ENCODE data around the gene NDUFS2. TPM values are rescaled to one million over a fixed set of nuclear protein-coding genes. Genes with fewer than 3 reads are reported as not detected.

NDUFS2 gene
- total RNA-seq, 1 donor from 2014 or later = 55.2 TPM

- DNase-seq (ENCODE audit: low spot score) = no peak
- peaks cover 36% of the 10 kb centered on the region for H3K4me1 Mint-ChIP-seq (ENCODE audit: low read depth)
- no peak overlapping the region for H3K27ac Mint-ChIP-seq (ENCODE audit: unreplicated experiment)
- H3K9me3 Mint-ChIP-seq (ENCODE audit: low read depth) = peaks cover 17% of the 10 kb centered on the region
- peaks cover 14% of the 10 kb centered on the region for H3K36me3 Mint-ChIP-seq (ENCODE audit: low read depth)
- no peak for TF ChIP-seq CTCF (IDR thresholded peaks at IDR 0.05)
- H3K27me3 Mint-ChIP-seq (ENCODE audit: low read depth) = peaks cover 38% of the 10 kb centered on the region
- no peak overlapping the region for H3K4me3 Mint-ChIP-seq (ENCODE audit: unreplicated experiment)
Observed at GRCh38 chr1:161261261-161262235, 59.4 kb downstream of the NDUFS2 start.

Small RNAs within 50 kb of the gene (microRNA-seq; reads per million reads assigned to microRNA genes)
- not detected for gene MIR5187 (ENCODE audit: borderline number of aligned reads)

Other genes starting within 250 kb of the NDUFS2 start
- gene ITLN2, start 247.6 kb upstream of the NDUFS2 start, total RNA-seq = not detected in 3 replicates
- 0.54 to 0.90 TPM (median 0.68 TPM) in 3 replicates for gene F11R, start 181.2 kb upstream of the NDUFS2 start, total RNA-seq
- 0.70 TPM in 1 of 3 replicates, not detected in the others for gene TSTD1, start 163.4 kb upstream of the NDUFS2 start, total RNA-seq
- gene USF1, start 156.4 kb upstream of the NDUFS2 start, total RNA-seq = 34.3 to 44.6 TPM (median 35.3 TPM) in 3 replicates
- gene ARHGAP30, start 132.5 kb upstream of the NDUFS2 start, total RNA-seq = not detected in 3 replicates
- 0.12 to 0.26 TPM (median 0.12 TPM) in 3 replicates for gene NECTIN4, start 112.8 kb upstream of the NDUFS2 start, total RNA-seq
- 1.1 to 4.4 TPM (median 1.6 TPM) in 3 replicates for gene KLHDC9, start 104.0 kb upstream of the NDUFS2 start, total RNA-seq
- 53.7 to 58.7 TPM (median 57.9 TPM) in 3 replicates for gene PFDN2, start 84.3 kb upstream of the NDUFS2 start, total RNA-seq
- 25.3 to 33.1 TPM (median 27.6 TPM) in 3 replicates for gene NIT1, start 84.3 kb upstream of the NDUFS2 start, total RNA-seq
- 34.7 to 38.3 TPM (median 36.7 TPM) in 3 replicates for gene DEDD, start 69.7 kb upstream of the NDUFS2 start, total RNA-seq
- 84.2 to 95.6 TPM (median 89.4 TPM) in 3 replicates for gene UFC1, start 48.4 kb upstream of the NDUFS2 start, total RNA-seq
- 15.7 to 24.8 TPM (median 16.0 TPM) in 3 replicates for gene USP21, start 42.9 kb upstream of the NDUFS2 start, total RNA-seq
- 21.6 to 38.8 TPM (median 25.6 TPM) in 3 replicates for gene PPOX, start 35.9 kb upstream of the NDUFS2 start, total RNA-seq
- 22.4 to 23.7 TPM (median 23.0 TPM) in 3 replicates for gene B4GALT3, start 24.9 kb upstream of the NDUFS2 start, total RNA-seq
- gene ADAMTS4, start 3.3 kb upstream of the NDUFS2 start, total RNA-seq = 1.5 to 2.8 TPM (median 2.2 TPM) in 3 replicates
- not detected in 3 replicates for gene FCER1G, start 12.9 kb downstream of the NDUFS2 start, total RNA-seq
- gene APOA2, start 21.3 kb downstream of the NDUFS2 start, total RNA-seq = not detected in 3 replicates
- 9.4 to 15.8 TPM (median 10.0 TPM) in 3 replicates for gene TOMM40L, start 23.7 kb downstream of the NDUFS2 start, total RNA-seq
- gene NR1I3, start 35.8 kb downstream of the NDUFS2 start, total RNA-seq = not detected in 3 replicates
- gene PCP4L1, start 56.4 kb downstream of the NDUFS2 start, total RNA-seq = 0.23 to 0.35 TPM in 2 of 3 replicates, not detected in the other
- 0.31 to 0.45 TPM (median 0.41 TPM) in 3 replicates for gene MPZ, start 107.6 kb downstream of the NDUFS2 start, total RNA-seq
- 128 to 144 TPM (median 131 TPM) in 3 replicates for gene SDHC, start 112.0 kb downstream of the NDUFS2 start, total RNA-seq
- gene CFAP126, start 165.5 kb downstream of the NDUFS2 start, total RNA-seq = not detected in 3 replicates